PC-9 (cell line): ENCODE data around the gene KRTAP5-9. TPM values are rescaled to one million over a fixed set of nuclear protein-coding genes. Genes with fewer than 3 reads are reported as not detected.
A peak's percentile ranks its signal among the peaks of the same experiment; 100 is the strongest.

Experiments
- BruUV-seq: library from RNA; stranded (reverse); fragments of 400-500 nt; replicated peaks from 2 replicates; lab custom pipeline; 2021; lab: Mats Ljungman, UMichigan
- CTCF ChIA-PET: fragments of 300-600 bp; sonication (Branson Sonifier 250); formaldehyde crosslinking; loops from one replicate; lab custom pipeline; 2022; ENCODE audit warnings: antibody characterized with exemption; lab: Charles Lee
- POLR2A ChIA-PET: fragments of 300-600 bp; sonication (Branson Sonifier 250); formaldehyde crosslinking; loops from one replicate; lab custom pipeline; 2022; ENCODE audit warnings: antibody characterized with exemption; ENCODE audit not compliant: unreplicated experiment; lab: Charles Lee
- DNase-seq, 2 experiments: peaks; one replicate each; pipeline versions ENCODE4 v3.0.0 to v3.0.0-alpha.2; 2015 to 2022; ENCODE audit warnings: mixed read lengths in 1 of 2
- H2AFZ ChIP-seq: fragments of 200-600 bp; sonication (generic); 2 replicates; pipeline ENCODE4 v1.8.1; 2017; ENCODE audit warnings: antibody characterized with exemption
- H3F3A ChIP-seq: fragments of 200-600 bp; sonication (generic); 2 replicates; pipeline ENCODE4 v1.8.1; 2017; ENCODE audit warnings: antibody characterized with exemption, mild to moderate bottlenecking, low read depth; ENCODE audit not compliant: insufficient read depth
- H3K27ac ChIP-seq: fragments of 200-600 bp; sonication (generic); 2 replicates; pipeline ENCODE4 v1.6.1; 2016; ENCODE audit warnings: mixed run types
- H3K27me3 ChIP-seq: fragments of 200-600 bp; sonication (generic); 2 replicates; pipeline ENCODE4 v1.6.1; 2016; ENCODE audit warnings: low read depth, mixed run types; ENCODE audit not compliant: insufficient read depth
- H3K36me3 ChIP-seq: fragments of 200-600 bp; sonication (generic); 2 replicates; pipeline ENCODE4 v1.6.1; 2016; ENCODE audit warnings: low read depth, mixed run types
- H3K4me1 ChIP-seq: fragments of 200-600 bp; sonication (generic); replicated peaks from 2 replicates; pipeline ENCODE4 v1.6.1; 2016; ENCODE audit warnings: mixed run types; ENCODE audit not compliant: insufficient read depth
- H3K4me2 ChIP-seq: fragments of 200-600 bp; sonication (generic); 2 replicates; pipeline ENCODE4 v1.6.1; 2017; ENCODE audit warnings: mixed run types
- H3K4me3 ChIP-seq: fragments of 200-600 bp; sonication (generic); 2 replicates; pipeline ENCODE4 v1.6.1; 2016; ENCODE audit warnings: mixed run types
- H3K79me2 ChIP-seq: fragments of 200-600 bp; sonication (generic); 2 replicates; pipeline ENCODE4 v1.6.1; 2017; ENCODE audit warnings: low read depth, mixed run types
- H3K9me2 ChIP-seq: fragments of 200-600 bp; sonication (generic); 2 replicates; pipeline ENCODE4 v1.8.1; 2017; ENCODE audit warnings: mild to moderate bottlenecking; ENCODE audit not compliant: insufficient read depth
- H3K9me3 ChIP-seq: fragments of 200-600 bp; sonication (generic); 2 replicates; pipeline ENCODE4 v1.8.1; 2016; ENCODE audit warnings: low read depth; ENCODE audit not compliant: insufficient read depth
- H4K20me1 ChIP-seq: fragments of 200-600 bp; sonication (generic); 2 replicates; pipeline ENCODE4 v1.8.1; 2017; ENCODE audit not compliant: insufficient read depth
- CTCF ChIP-seq: fragments of 200-600 bp; sonication (generic); conservative IDR thresholded peaks from 2 replicates; pipeline ENCODE4 v1.6.1; 2017; ENCODE audit warnings: mixed run types, antibody characterized with exemption, mild to moderate bottlenecking, moderate library complexity
- EZH2 ChIP-seq: fragments of 200-600 bp; sonication (generic); IDR thresholded peaks from 2 replicates; pipeline ENCODE4 v1.8.0; 2017; ENCODE audit warnings: antibody characterized with exemption, low read depth
- intact Hi-C: fragments of 100-400 bp; cut with micrococcal nuclease; formaldehyde crosslinking; loops from one replicate; pipeline ENCODE4 v1.10.0; 2022; ENCODE audit not compliant: unreplicated experiment
- total RNA-seq: library from RNA; stranded (reverse); gene quantifications from 2 replicates; pipeline ENCODE4 v1.2.3, GENCODE V29; 2021

KRTAP5-9 gene
- total RNA-seq, 1 experiment from 2014 or later = not detected

GRCh38 chr11:71500601-71501021 lies 47.6 kb upstream of the KRTAP5-9 start:
- no peak overlapping the region for H3K4me3 ChIP-seq
- peak; percentile 67 to 87 for DNase-seq
- H3K4me1 ChIP-seq = peaks cover 38% of the 10 kb centered on the region
- H3K36me3 ChIP-seq = peaks cover 44% of the 10 kb centered on the region
- ChIA-PET CTCF (no interaction called here), POLR2A (no interaction called here)
- no peaks in the 10 kb centered on the region for H3K27me3 ChIP-seq
- H3F3A ChIP-seq = peaks cover 6% of the 10 kb centered on the region; the same call in 1 of the 2 replicates
- intact Hi-C loops = loop anchor here (2.0 kb wide), 1 partner anchor 20 kb away; no protein-coding TSS in a partner anchor
- BruUV-seq = no TSS peak
- no peaks in the 10 kb centered on the region for H3K79me2 ChIP-seq
- peak overlapping the region; percentile 45; the same call in 1 of the 2 replicates for H3K4me2 ChIP-seq
- H3K27ac ChIP-seq = no peak overlapping the region
- no peaks in the 10 kb centered on the region for H4K20me1 ChIP-seq
- no peak for TF ChIP-seq EZH2
- no peak for TF ChIP-seq CTCF
- H2AFZ ChIP-seq = no peak overlapping the region
- no peaks in the 10 kb centered on the region for H3K9me2 ChIP-seq
- no peaks in the 10 kb centered on the region for H3K9me3 ChIP-seq

- no peaks in the 10 kb centered on the region for H3K9me2 ChIP-seq
- peaks cover 38% of the 10 kb centered on the region for H3K4me1 ChIP-seq
- H3K27me3 ChIP-seq = no peaks in the 10 kb centered on the region
- H3K79me2 ChIP-seq = no peaks in the 10 kb centered on the region
- H3K4me2 ChIP-seq = no peak overlapping the region
- BruUV-seq = no TSS peak
- peak in 1 of 2 experiments; percentile 31 for DNase-seq
- H3K4me3 ChIP-seq = no peak overlapping the region
- H3F3A ChIP-seq = peaks cover 6% of the 10 kb centered on the region; the same call in 1 of the 2 replicates
- H3K9me3 ChIP-seq = no peaks in the 10 kb centered on the region
- peaks cover 37% of the 10 kb centered on the region for H3K36me3 ChIP-seq
- intact Hi-C loops = loop anchor here (2.0 kb wide), 1 partner anchor 21 kb away; no protein-coding TSS in a partner anchor
- TF ChIP-seq CTCF (no peak), EZH2 (no peak)
- no peak overlapping the region for H2AFZ ChIP-seq
- H4K20me1 ChIP-seq = no peaks in the 10 kb centered on the region
- no peak overlapping the region for H3K27ac ChIP-seq
- ChIA-PET POLR2A (no interaction called here), CTCF (no interaction called here)
These were observed 46.9 kb upstream of the KRTAP5-9 start for GRCh38 chr11:71501071-71501985.

GRCh38 chr11:71502026-71502425 lies 46.2 kb upstream of the KRTAP5-9 start:
- Histone ChIP-seq H3K4me2 (no peak overlapping the region), H3K4me3 (no peak overlapping the region), H4K20me1 (no peaks in the 10 kb centered on the region), H3K4me1 (peaks cover 38% of the 10 kb centered on the region), H3F3A (peaks cover 6% of the 10 kb centered on the region; the same call in 1 of the 2 replicates), H3K79me2 (no peaks in the 10 kb centered on the region), H3K27me3 (no peaks in the 10 kb centered on the region), H2AFZ (no peak overlapping the region), H3K27ac (no peak overlapping the region), H3K9me3 (no peaks in the 10 kb centered on the region), H3K9me2 (no peaks in the 10 kb centered on the region), H3K36me3 (peaks cover 31% of the 10 kb centered on the region)
- peak in 1 of 2 experiments; percentile 5 for DNase-seq
- intact Hi-C loops = no loop called here
- ChIA-PET CTCF (no interaction called here), POLR2A (no interaction called here)
- no TSS peak for BruUV-seq
- no peak for TF ChIP-seq CTCF
- TF ChIP-seq EZH2 = no peak
